ENCODE measurements around the gene CD99L2.

Gene CD99L2

GRCh38 chrX:150919401-150919800 lies 20.9 kb upstream of the CD99L2 start:
- Histone ChIP-seq H3K4me1 (ENCODE audit: control insufficient read depth, insufficient read depth, low read depth, low read length) (no peaks in the 10 kb centered on the region), H2BK120ac (ENCODE audit: low read depth, low read length) (no peak overlapping the region), H3K23ac (ENCODE audit: low read length in 2 of 2) (no peak overlapping the region), H3K14ac (ENCODE audit: low read length in 2 of 2) (no peak overlapping the region), H2AK5ac (ENCODE audit: low read length, severe bottlenecking) (no peak overlapping the region), H2BK15ac (ENCODE audit: low read depth, poor library complexity, severe bottlenecking) (no peak overlapping the region), H2BK12ac (ENCODE audit: low read length in 2 of 2) (no peak overlapping the region), H2BK5ac (ENCODE audit: low read depth, low read length, poor library complexity, severe bottlenecking) (no peak overlapping the region), H3K4me3 (ENCODE audit: insufficient read depth in 1 of 2, low read depth in 1 of 2, low read length in 2 of 2) (no peak overlapping the region), H3K4ac (ENCODE audit: low read depth in 1 of 2, low read length in 2 of 2) (no peak overlapping the region), H2AFZ (ENCODE audit: low read depth, low read length) (no peak overlapping the region), H3K18ac (ENCODE audit: low read depth in 1 of 2, low read length in 2 of 2) (no peak overlapping the region), H3K27ac (ENCODE audit: low read length, poor library complexity, severe bottlenecking) (no peak overlapping the region), H3K4me2 (ENCODE audit: low read length, poor library complexity, severe bottlenecking) (no peak overlapping the region), H3K9me3 (ENCODE audit: control insufficient read depth, low read length) (peaks cover 6% of the 10 kb centered on the region), H3K36me3 (ENCODE audit: control insufficient read depth in 1 of 2, insufficient read depth in 2 of 2, low read depth in 1 of 2, low read length in 2 of 2) (no peaks in the 10 kb centered on the region), H4K8ac (ENCODE audit: low read length) (no peak overlapping the region), H4K91ac (ENCODE audit: low read length) (no peak overlapping the region), H3K79me1 (replicated peaks; ENCODE audit: low read length, poor library complexity, severe bottlenecking) (no peaks in the 10 kb centered on the region), H3K27me3 (ENCODE audit: control insufficient read depth in 1 of 2, insufficient read depth in 1 of 2, low read length in 2 of 2) (peaks cover 0 to 6% of the 10 kb centered on the region in 2 experiments), H3K9ac (ENCODE audit: low read length) (no peak overlapping the region)
- DNase-seq, result no peak

DNA sequence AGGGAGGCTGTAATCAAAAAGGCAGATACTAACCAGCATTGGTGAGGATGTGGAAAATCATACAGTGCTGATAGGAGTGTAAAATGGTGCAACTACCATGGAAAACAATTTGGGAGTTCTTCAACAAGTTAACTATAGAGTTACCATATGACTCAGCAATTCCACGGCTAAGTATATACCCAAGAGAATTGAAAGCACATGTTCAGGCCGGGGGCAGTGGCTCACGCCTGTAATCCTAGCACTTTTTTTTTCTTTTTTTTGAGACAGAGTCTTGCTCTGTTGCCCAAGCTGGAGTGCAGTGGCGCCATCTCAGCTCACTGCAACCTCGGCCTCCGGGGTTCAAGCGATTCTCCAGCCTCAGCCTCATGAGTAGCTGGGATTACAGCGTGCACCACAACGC lies 15.0 kb upstream of the CD99L2 start:
- Histone ChIP-seq H3K4me2 (ENCODE audit: low read length, poor library complexity, severe bottlenecking) (no peak overlapping the region), H2BK12ac (ENCODE audit: low read length in 2 of 2) (no peak overlapping the region), H4K91ac (ENCODE audit: low read length) (no peak overlapping the region), H3K23ac (ENCODE audit: low read length in 2 of 2) (no peak overlapping the region), H3K9me3 (ENCODE audit: control insufficient read depth, low read length) (no peaks in the 10 kb centered on the region), H3K79me1 (replicated peaks; ENCODE audit: low read length, poor library complexity, severe bottlenecking) (no peaks in the 10 kb centered on the region), H2BK120ac (ENCODE audit: low read depth, low read length) (no peak overlapping the region), H2BK15ac (ENCODE audit: low read depth, poor library complexity, severe bottlenecking) (no peak overlapping the region), H3K18ac (ENCODE audit: low read depth in 1 of 2, low read length in 2 of 2) (no peak overlapping the region), H3K27ac (ENCODE audit: low read length, poor library complexity, severe bottlenecking) (no peak overlapping the region), H4K8ac (ENCODE audit: low read length) (no peak overlapping the region), H3K14ac (ENCODE audit: low read length in 2 of 2) (no peak overlapping the region), H2AK5ac (ENCODE audit: low read length, severe bottlenecking) (no peak overlapping the region), H3K9ac (ENCODE audit: low read length) (no peak overlapping the region), H3K27me3 (ENCODE audit: control insufficient read depth in 1 of 2, insufficient read depth in 1 of 2, low read length in 2 of 2) (peaks cover 0 to 6% of the 10 kb centered on the region in 2 experiments), H3K4ac (ENCODE audit: low read depth in 1 of 2, low read length in 2 of 2) (no peak overlapping the region), H2BK5ac (ENCODE audit: low read depth, low read length, poor library complexity, severe bottlenecking) (no peak overlapping the region), H3K4me1 (ENCODE audit: control insufficient read depth, insufficient read depth, low read depth, low read length) (no peaks in the 10 kb centered on the region), H2AFZ (ENCODE audit: low read depth, low read length) (no peak overlapping the region), H3K36me3 (ENCODE audit: control insufficient read depth in 1 of 2, insufficient read depth in 2 of 2, low read depth in 1 of 2, low read length in 2 of 2) (no peaks in the 10 kb centered on the region), H3K4me3 (ENCODE audit: insufficient read depth in 1 of 2, low read depth in 1 of 2, low read length in 2 of 2) (no peak overlapping the region)
- WGBS, result 72% methylated on average over 6 of the region's 9 CpGs
- peak; percentile 25 for DNase-seq

GRCh38 chrX:150907474-150907873 lies 9.0 kb upstream of the CD99L2 start:
- Histone ChIP-seq H4K91ac (ENCODE audit: low read length) (no peak overlapping the region), H3K27me3 (ENCODE audit: control insufficient read depth in 1 of 2, insufficient read depth in 1 of 2, low read length in 2 of 2) (peaks cover 0 to 12% of the 10 kb centered on the region in 2 experiments), H2BK12ac (ENCODE audit: low read length in 2 of 2) (no peak overlapping the region), H3K4ac (ENCODE audit: low read depth in 1 of 2, low read length in 2 of 2) (no peak overlapping the region), H3K27ac (ENCODE audit: low read length, poor library complexity, severe bottlenecking) (no peak overlapping the region), H2BK120ac (ENCODE audit: low read depth, low read length) (no peak overlapping the region), H3K18ac (ENCODE audit: low read depth in 1 of 2, low read length in 2 of 2) (no peak overlapping the region), H3K4me2 (ENCODE audit: low read length, poor library complexity, severe bottlenecking) (no peak overlapping the region), H3K79me1 (replicated peaks; ENCODE audit: low read length, poor library complexity, severe bottlenecking) (no peaks in the 10 kb centered on the region), H3K9me3 (ENCODE audit: control insufficient read depth, low read length) (no peaks in the 10 kb centered on the region), H2BK15ac (ENCODE audit: low read depth, poor library complexity, severe bottlenecking) (no peak overlapping the region), H2AFZ (ENCODE audit: low read depth, low read length) (no peak overlapping the region), H3K4me1 (ENCODE audit: control insufficient read depth, insufficient read depth, low read depth, low read length) (no peaks in the 10 kb centered on the region), H2BK5ac (ENCODE audit: low read depth, low read length, poor library complexity, severe bottlenecking) (no peak overlapping the region), H4K8ac (ENCODE audit: low read length) (no peak overlapping the region), H3K14ac (ENCODE audit: low read length in 2 of 2) (no peak overlapping the region), H3K4me3 (ENCODE audit: insufficient read depth in 1 of 2, low read depth in 1 of 2, low read length in 2 of 2) (no peak overlapping the region), H3K36me3 (ENCODE audit: control insufficient read depth in 1 of 2, insufficient read depth in 2 of 2, low read depth in 1 of 2, low read length in 2 of 2) (no peaks in the 10 kb centered on the region), H2AK5ac (ENCODE audit: low read length, severe bottlenecking) (no peak overlapping the region), H3K9ac (ENCODE audit: low read length) (no peak overlapping the region), H3K23ac (ENCODE audit: low read length in 2 of 2) (no peak overlapping the region)
- 97% methylated on average over 5 of the region's 7 CpGs for WGBS
- no peak for DNase-seq

DNA sequence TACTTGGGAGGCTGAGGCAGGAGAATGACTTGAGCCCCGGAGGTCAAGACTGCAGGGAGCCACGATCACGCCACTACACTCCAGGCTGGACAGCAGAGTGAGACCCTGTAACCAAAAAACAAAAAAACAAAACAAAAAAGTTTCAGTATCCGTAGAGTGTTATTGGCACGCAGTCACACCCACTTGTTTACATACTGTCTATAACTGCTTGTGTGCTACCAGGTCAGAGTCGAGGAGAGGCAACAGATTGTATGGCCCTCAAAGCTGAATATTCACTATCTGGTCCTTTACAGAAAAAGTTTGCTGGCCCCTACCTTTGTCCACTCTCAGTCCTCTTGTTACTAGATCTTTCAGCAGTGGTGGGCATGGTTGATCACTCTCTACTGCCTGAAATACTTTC lies 8.2 kb upstream of the CD99L2 start:
- no peak overlapping the region for H3K18ac ChIP-seq (ENCODE audit: low read depth in 1 of 2, low read length in 2 of 2)
- no peaks in the 10 kb centered on the region for H3K4me1 ChIP-seq (ENCODE audit: control insufficient read depth, insufficient read depth, low read depth, low read length)
- no peak overlapping the region for H2BK15ac ChIP-seq (ENCODE audit: low read depth, poor library complexity, severe bottlenecking)
- no peaks in the 10 kb centered on the region for H3K79me1 ChIP-seq (replicated peaks; ENCODE audit: low read length, poor library complexity, severe bottlenecking)
- no peak overlapping the region for H3K23ac ChIP-seq (ENCODE audit: low read length in 2 of 2)
- H2AFZ ChIP-seq (ENCODE audit: low read depth, low read length), result no peak overlapping the region
- H3K4me3 ChIP-seq (ENCODE audit: insufficient read depth in 1 of 2, low read depth in 1 of 2, low read length in 2 of 2), result no peak overlapping the region
- H4K91ac ChIP-seq (ENCODE audit: low read length), result no peak overlapping the region
- peaks cover 0 to 12% of the 10 kb centered on the region in 2 experiments for H3K27me3 ChIP-seq (ENCODE audit: control insufficient read depth in 1 of 2, insufficient read depth in 1 of 2, low read length in 2 of 2)
- no peak overlapping the region for H3K4me2 ChIP-seq (ENCODE audit: low read length, poor library complexity, severe bottlenecking)
- no peaks in the 10 kb centered on the region for H3K9me3 ChIP-seq (ENCODE audit: control insufficient read depth, low read length)
- no peak overlapping the region for H2BK5ac ChIP-seq (ENCODE audit: low read depth, low read length, poor library complexity, severe bottlenecking)
- H3K14ac ChIP-seq (ENCODE audit: low read length in 2 of 2), result no peak overlapping the region
- H2BK120ac ChIP-seq (ENCODE audit: low read depth, low read length), result no peak overlapping the region
- WGBS, result 93% methylated on average over 6 of the region's 6 CpGs
- no peaks in the 10 kb centered on the region for H3K36me3 ChIP-seq (ENCODE audit: control insufficient read depth in 1 of 2, insufficient read depth in 2 of 2, low read depth in 1 of 2, low read length in 2 of 2)
- H3K27ac ChIP-seq (ENCODE audit: low read length, poor library complexity, severe bottlenecking), result no peak overlapping the region
- no peak overlapping the region for H3K4ac ChIP-seq (ENCODE audit: low read depth in 1 of 2, low read length in 2 of 2)
- no peak overlapping the region for H4K8ac ChIP-seq (ENCODE audit: low read length)
- H2BK12ac ChIP-seq (ENCODE audit: low read length in 2 of 2), result no peak overlapping the region
- no peak overlapping the region for H2AK5ac ChIP-seq (ENCODE audit: low read length, severe bottlenecking)
- DNase-seq, result no peak
- no peak overlapping the region for H3K9ac ChIP-seq (ENCODE audit: low read length)

Data from mesenchymal stem cell (in vitro differentiated cells and primary cell).